GM19240 (cell line): ENCODE measurements around the gene SLC35F3.
A peak's percentile ranks its signal among the peaks of the same experiment; 100 is the strongest.
"Not testable (repeated sequence)": the region's sequence is repeated elsewhere in the genome, so short reads cannot be mapped to it uniquely, and the experiment has no call there.

Source experiments
- DNase-seq: peaks from one replicate; pipeline ENCODE4 v3.0.0; 2011; ENCODE audit warnings: low spot score; ENCODE audit not compliant: insufficient read length

The SLC35F3 gene

GRCh38 chr1:234246638-234247116 lies 342.2 kb downstream of the SLC35F3 start:
- DNase-seq, result peak; percentile 28

- not testable (repeated sequence) for DNase-seq
Measured at GRCh38 chr1:234247746-234248145, 343.3 kb downstream of the SLC35F3 start.

GRCh38 chr1:234250747-234251146 lies 346.3 kb downstream of the SLC35F3 start:
- no peak for DNase-seq

DNA sequence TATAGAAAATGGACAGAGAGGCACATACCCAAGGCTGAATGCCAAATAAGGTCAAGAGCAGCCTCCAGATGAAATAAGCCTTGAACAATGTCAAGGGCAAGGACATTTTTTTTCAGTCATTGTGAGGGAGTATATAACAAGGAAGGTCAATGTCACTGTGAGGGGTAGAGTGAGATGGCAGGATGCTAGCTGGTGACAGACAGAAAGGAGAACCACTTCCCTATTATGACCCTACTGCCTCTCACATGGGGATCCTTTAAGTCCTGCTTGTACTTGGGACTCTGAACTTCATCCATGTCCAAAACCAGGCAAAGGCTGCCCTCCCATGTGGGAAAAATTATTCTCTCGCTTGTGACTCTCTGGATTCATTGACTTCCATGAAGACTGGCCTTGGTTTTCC lies 349.3 kb downstream of the SLC35F3 start:
- DNase-seq, result no peak

GRCh38 chr1:234256359-234256758 lies 351.9 kb downstream of the SLC35F3 start:
- DNase-seq, result no peak

DNA sequence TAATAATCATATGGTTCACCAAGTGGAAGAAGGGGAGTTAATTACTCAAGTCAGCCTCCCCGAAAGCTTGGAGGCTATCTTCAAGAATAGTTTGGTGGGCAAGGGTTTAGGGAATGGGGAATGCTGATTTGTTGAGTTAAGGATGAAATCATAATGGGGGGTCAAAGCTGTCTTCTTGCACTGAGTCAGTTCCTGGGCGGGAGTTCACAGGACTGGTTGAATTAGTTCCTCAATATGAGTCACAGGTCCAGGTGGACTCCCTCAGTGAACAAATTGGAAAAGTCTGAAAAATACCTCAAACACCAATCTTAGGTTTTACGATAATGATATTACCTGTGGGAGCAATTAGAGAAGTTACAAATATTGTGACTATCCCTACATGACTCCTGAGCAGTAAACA lies 353.6 kb downstream of the SLC35F3 start:
- no peak for DNase-seq

- DNase-seq, result no peak
Measured at GRCh38 chr1:234260578-234260977, 356.1 kb downstream of the SLC35F3 start.

- DNase-seq, result no peak
Measured at GRCh38 chr1:234261545-234261944, 357.1 kb downstream of the SLC35F3 start.

DNA sequence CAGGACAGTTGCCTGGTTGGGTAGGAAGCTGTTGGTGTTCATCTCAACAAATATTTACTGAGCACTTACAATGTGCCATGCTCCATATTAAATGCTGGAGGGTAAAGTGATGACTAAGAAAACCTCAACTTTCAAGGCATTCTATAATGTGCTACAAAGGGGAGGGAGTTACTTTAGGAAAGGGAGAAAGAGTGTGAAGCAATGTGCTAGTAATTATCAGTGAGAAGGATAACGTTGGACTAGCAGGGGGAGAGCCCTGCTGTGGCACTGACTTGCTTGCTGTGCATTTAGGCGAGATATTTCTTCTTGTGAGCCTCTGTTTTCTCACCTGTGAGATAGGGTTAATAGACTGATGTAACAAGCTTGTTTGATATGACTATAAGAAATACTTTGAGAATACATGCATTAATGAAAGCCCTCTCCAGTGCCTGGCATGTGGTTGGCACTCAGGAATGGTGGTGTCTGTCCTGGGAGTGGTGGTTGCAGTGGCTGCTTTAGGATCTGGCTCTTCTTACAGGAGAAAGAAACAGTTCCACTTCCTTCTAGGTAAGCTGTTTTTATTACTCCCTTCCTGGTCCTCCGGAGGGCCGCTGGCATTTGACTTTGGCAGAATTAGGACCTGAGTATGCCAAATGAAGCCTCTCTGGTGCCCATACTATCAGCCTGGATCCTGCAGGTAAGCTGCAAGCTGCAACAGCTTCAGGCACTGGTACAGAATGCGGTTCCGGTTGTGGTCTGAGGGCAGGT lies 357.7 kb downstream of the SLC35F3 start:
- no peak for DNase-seq

DNA sequence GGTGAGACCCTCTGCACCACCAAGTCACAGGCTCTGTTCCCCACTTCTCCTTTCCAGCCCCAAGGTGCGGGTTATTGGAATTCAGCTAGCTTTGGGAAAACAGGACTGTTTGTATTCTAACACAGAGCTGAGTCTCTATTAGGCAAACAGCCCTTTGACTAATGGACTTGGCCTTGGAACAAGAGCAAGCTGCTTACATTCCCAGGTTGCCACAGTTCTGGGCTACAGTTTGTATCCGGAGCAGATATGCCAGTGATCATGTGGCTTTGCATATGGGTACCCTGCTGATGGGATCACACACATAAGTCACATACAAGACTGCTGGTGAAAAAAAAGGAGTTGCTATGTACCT lies 358.3 kb downstream of the SLC35F3 start:
- no peak for DNase-seq

DNA sequence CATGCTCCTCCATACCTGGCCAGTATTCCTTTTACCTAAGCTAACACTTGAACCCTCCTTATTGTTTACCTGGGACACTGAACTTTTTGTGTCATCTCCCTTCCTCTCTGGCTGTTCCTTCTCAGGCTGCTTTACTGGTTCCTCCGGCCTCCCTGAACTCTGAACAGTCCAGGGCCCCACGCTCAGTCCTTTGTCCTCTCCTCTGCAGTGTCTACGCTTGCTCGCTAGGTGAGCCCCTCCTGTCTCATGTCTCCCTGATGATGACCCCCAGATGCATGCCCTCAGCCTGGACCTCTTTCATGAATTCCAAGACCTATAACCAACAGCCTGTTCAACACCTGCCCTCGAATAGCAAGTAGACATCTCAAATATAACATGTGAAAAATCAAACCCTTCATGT lies 360.4 kb downstream of the SLC35F3 start:
- DNase-seq, result no peak

DNA sequence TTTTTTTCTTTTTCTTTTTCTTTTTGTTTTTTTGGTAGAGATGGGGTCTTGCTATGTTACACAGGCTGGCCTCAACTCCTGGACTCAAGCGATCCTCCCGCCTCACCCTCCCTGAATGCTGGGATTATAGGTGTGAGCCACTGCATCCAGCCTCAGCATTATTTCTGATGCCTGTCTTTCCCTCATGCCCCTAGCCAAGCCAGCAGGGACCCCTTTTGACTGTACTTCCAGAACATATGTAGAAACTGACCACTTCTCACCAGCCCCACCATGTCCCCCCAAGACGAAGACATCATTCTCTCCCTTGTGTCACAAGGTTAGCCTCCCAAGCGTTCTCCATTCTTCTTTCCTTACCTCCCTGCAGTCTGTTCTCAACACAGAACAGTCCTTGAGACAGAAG lies 360.8 kb downstream of the SLC35F3 start:
- no peak for DNase-seq

GRCh38 chr1:234265861-234266260 lies 361.4 kb downstream of the SLC35F3 start:
- DNase-seq, result no peak

DNA sequence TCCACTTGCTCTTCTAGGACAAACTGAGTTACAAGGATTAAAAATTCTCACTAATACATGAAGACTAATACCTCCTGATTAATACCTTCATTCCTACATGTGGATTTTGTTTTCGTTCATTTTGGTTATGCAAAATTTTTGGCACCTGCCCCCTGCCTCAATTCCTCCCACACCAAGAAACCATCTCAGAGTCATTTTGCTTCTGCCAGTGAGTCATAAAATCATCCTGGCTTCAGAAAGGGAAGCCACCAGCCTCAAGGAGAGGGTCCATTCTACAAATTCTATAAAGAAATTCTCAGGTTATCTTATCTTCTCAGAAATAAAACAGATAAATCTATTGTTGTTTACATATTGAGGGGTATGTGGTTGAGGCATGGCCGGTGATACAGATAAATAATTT lies 365.6 kb downstream of the SLC35F3 start:
- DNase-seq, result no peak

- DNase-seq, result no peak
Measured at GRCh38 chr1:234270581-234271242, 366.2 kb downstream of the SLC35F3 start.

GRCh38 chr1:234271243-234271606 lies 366.7 kb downstream of the SLC35F3 start:
- DNase-seq, result peak; percentile 56

- DNase-seq, result no peak
Measured at GRCh38 chr1:234272656-234273312, 368.3 kb downstream of the SLC35F3 start.

DNA sequence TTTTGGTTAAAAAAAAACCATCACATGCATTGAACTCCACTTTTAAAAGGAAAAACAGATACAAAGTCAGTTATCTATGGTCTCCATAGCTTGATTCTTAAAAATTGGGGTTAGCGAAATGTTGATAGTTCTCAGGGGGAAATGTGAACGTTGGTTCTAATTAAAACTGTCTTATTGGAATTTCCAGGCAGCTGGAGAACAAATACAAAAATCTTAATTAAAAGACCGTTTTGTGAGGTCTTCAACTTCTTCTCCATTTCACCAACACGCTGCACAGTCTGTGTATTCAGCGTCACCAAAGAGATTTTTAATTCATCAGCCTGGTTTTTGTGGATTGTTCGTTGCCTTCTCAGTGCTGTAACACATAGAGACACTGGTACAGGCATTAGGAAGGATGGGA lies 369.5 kb downstream of the SLC35F3 start:
- DNase-seq, result no peak

- no peak for DNase-seq
Measured at GRCh38 chr1:234276151-234276788, 371.8 kb downstream of the SLC35F3 start.

GRCh38 chr1:234277161-234277868 lies 372.8 kb downstream of the SLC35F3 start:
- DNase-seq, result no peak

- DNase-seq, result no peak
Measured at GRCh38 chr1:234279021-234279420, 374.5 kb downstream of the SLC35F3 start.
